H9 (cell line): Measurements from ENCODE around the gene LRRC45. TPM values are rescaled to one million over a fixed set of nuclear protein-coding genes. Genes with fewer than 3 reads are reported as not detected.

Experiments
- DNase-seq: peaks from one replicate; pipeline ENCODE4 v3.0.0-alpha.2; 2017
- H2AFZ ChIP-seq: one replicate; pipeline ENCODE4 v1.6.1; 2013; ENCODE audit warnings: mild to moderate bottlenecking, low read length, control low read depth, moderate library complexity
- H2AK5ac ChIP-seq: 2 replicates; pipeline ENCODE4 v1.6.1; 2013; ENCODE audit warnings: low read length, control low read depth, mixed read lengths; ENCODE audit not compliant: insufficient read length
- H2BK120ac ChIP-seq: one replicate; pipeline ENCODE4 v1.6.1; 2013; ENCODE audit warnings: low read depth, mild to moderate bottlenecking, low read length, control low read depth, inconsistent platforms; ENCODE audit not compliant: poor library complexity, severe bottlenecking
- H2BK12ac ChIP-seq: 2 replicates; pipeline ENCODE4 v1.6.1; 2013; ENCODE audit warnings: low read length, control low read depth, mixed read lengths, low read depth; ENCODE audit not compliant: insufficient read length
- H2BK15ac ChIP-seq: 2 replicates; pipeline ENCODE4 v1.6.1; 2013; ENCODE audit warnings: low read depth, low read length, control low read depth
- H2BK20ac ChIP-seq: one replicate; pipeline ENCODE4 v1.6.1; 2013; ENCODE audit warnings: low read depth, mild to moderate bottlenecking, low read length, control low read depth, inconsistent platforms; ENCODE audit not compliant: poor library complexity, severe bottlenecking
- H2BK5ac ChIP-seq: 2 replicates; pipeline ENCODE4 v1.6.1; 2013; ENCODE audit warnings: low read length, control low read depth, mixed read lengths; ENCODE audit not compliant: insufficient read length
- H3K14ac ChIP-seq: 2 replicates; pipeline ENCODE4 v1.6.1; 2013; ENCODE audit warnings: low read length, control low read depth; ENCODE audit not compliant: insufficient read depth
- H3K18ac ChIP-seq: 2 replicates; pipeline ENCODE4 v1.6.1; 2013; ENCODE audit warnings: low read depth, mild to moderate bottlenecking, mixed read lengths, low read length, control low read depth; ENCODE audit not compliant: insufficient read length
- H3K23ac ChIP-seq: 2 replicates; pipeline ENCODE4 v1.6.1; 2013; ENCODE audit warnings: low read length, control low read depth, mixed read lengths, low read depth; ENCODE audit not compliant: insufficient read length
- H3K23me2 ChIP-seq: 2 replicates; pipeline ENCODE4 v1.6.1; 2013; ENCODE audit warnings: low read depth, mild to moderate bottlenecking, mixed read lengths, low read length, control low read depth; ENCODE audit not compliant: insufficient read length, poor library complexity, severe bottlenecking
- H3K27ac ChIP-seq: 2 replicates; pipeline ENCODE4 v1.5.1; 2013; ENCODE audit warnings: low read length, control low read depth, mixed read lengths, low read depth; ENCODE audit not compliant: insufficient read length
- H3K27me3 ChIP-seq: 2 replicates; pipeline ENCODE4 v1.6.1; 2013; ENCODE audit warnings: low read length, control low read depth, inconsistent platforms; ENCODE audit not compliant: insufficient read depth
- H3K4ac ChIP-seq: 2 replicates; pipeline ENCODE4 v1.6.1; 2013; ENCODE audit warnings: low read depth, mild to moderate bottlenecking, control low read depth, inconsistent platforms, low read length, moderate library complexity
- H3K4me1 ChIP-seq: 2 replicates; pipeline ENCODE4 v1.6.1; 2013; ENCODE audit warnings: low read length, control low read depth, inconsistent platforms; ENCODE audit not compliant: insufficient read depth
- H3K4me2 ChIP-seq: 2 replicates; pipeline ENCODE4 v1.6.1; 2013; ENCODE audit warnings: low read length, control low read depth, mixed read lengths; ENCODE audit not compliant: insufficient read length, insufficient read depth
- H3K56ac ChIP-seq: 2 replicates; pipeline ENCODE4 v1.6.1; 2013; ENCODE audit warnings: low read depth, mild to moderate bottlenecking, mixed read lengths, low read length, control low read depth; ENCODE audit not compliant: insufficient read length
- H3K79me1 ChIP-seq: 2 replicates; pipeline ENCODE4 v1.6.1; 2013; ENCODE audit warnings: low read depth, mild to moderate bottlenecking, moderate library complexity, low read length, control low read depth, inconsistent platforms; ENCODE audit not compliant: insufficient read depth, poor library complexity, severe bottlenecking
- H3K79me2 ChIP-seq: 2 replicates; pipeline ENCODE4 v1.6.1; 2013; ENCODE audit warnings: low read length, control low read depth, inconsistent platforms; ENCODE audit not compliant: insufficient read depth
- H3K9ac ChIP-seq: 2 replicates; pipeline ENCODE4 v1.6.1; 2013; ENCODE audit warnings: low read length, control low read depth, mixed read lengths; ENCODE audit not compliant: insufficient read length; ENCODE audit errors: extremely low read depth
- H3K9me3 ChIP-seq: one replicate; pipeline ENCODE4 v1.6.1; 2013; ENCODE audit warnings: low read depth, low read length, inconsistent platforms; ENCODE audit not compliant: control insufficient read depth
- H3T11ph ChIP-seq: one replicate; pipeline ENCODE4 v1.6.1; 2013; ENCODE audit warnings: mild to moderate bottlenecking, low read length, control low read depth, inconsistent platforms
- H4K20me1 ChIP-seq: one replicate; pipeline ENCODE4 v1.6.1; 2013; ENCODE audit not compliant: control insufficient read depth, insufficient read length, insufficient read depth
- H4K5ac ChIP-seq: 2 replicates; pipeline ENCODE4 v1.6.1; 2013; ENCODE audit warnings: low read depth, mild to moderate bottlenecking, mixed read lengths, low read length, control low read depth; ENCODE audit not compliant: insufficient read length
- H4K8ac ChIP-seq: replicated peaks from 2 replicates; pipeline ENCODE4 v1.6.1; 2013; ENCODE audit warnings: low read length, control low read depth, mixed read lengths, low read depth; ENCODE audit not compliant: insufficient read length
- H4K91ac ChIP-seq: 2 replicates; pipeline ENCODE4 v1.6.1; 2013; ENCODE audit warnings: low read depth, mild to moderate bottlenecking, moderate library complexity, mixed read lengths, low read length, control low read depth; ENCODE audit not compliant: insufficient read length
- H3K27ac Mint-ChIP-seq, 3 experiments: 2 replicates in 2 of 3; 3 replicates in 1 of 3; pipeline ENCODE4 v1.8.0; 2020 to 2021; ENCODE audit warnings: mixed read lengths in 3 of 3, mild to moderate bottlenecking in 1 of 3, moderate library complexity in 1 of 3
- H3K27me3 Mint-ChIP-seq: 2 replicates; pipeline ENCODE4 v1.8.0; 2021; ENCODE audit warnings: low read depth, mild to moderate bottlenecking, moderate library complexity, mixed read lengths
- H3K36me3 Mint-ChIP-seq, 3 experiments: 2 replicates in 2 of 3; 3 replicates in 1 of 3; pipeline ENCODE4 v1.8.0; 2020 to 2021; ENCODE audit warnings: low read depth in 3 of 3, mixed read lengths in 3 of 3; ENCODE audit not compliant: insufficient read depth in 1 of 3
- H3K4me1 Mint-ChIP-seq, 2 experiments: 2 replicates each; pipeline ENCODE4 v1.8.0; 2020; ENCODE audit warnings: mixed read lengths in 2 of 2
- H3K4me3 Mint-ChIP-seq, 2 experiments: 2 replicates in 1 of 2; 3 replicates in 1 of 2; pipeline ENCODE4 v1.8.0; 2020 to 2021; ENCODE audit warnings: mild to moderate bottlenecking in 2 of 2, mixed read lengths in 2 of 2, moderate library complexity in 1 of 2
- H3K9me3 Mint-ChIP-seq, 2 experiments: 2 replicates in 1 of 2; 3 replicates in 1 of 2; pipeline ENCODE4 v1.8.0; 2020; ENCODE audit warnings: mild to moderate bottlenecking in 2 of 2, mixed read lengths in 2 of 2, moderate library complexity in 1 of 2
- CTCF ChIP-seq: fragments of 200-600 bp; sonication (generic); conservative IDR thresholded peaks from 3 replicates; pipeline ENCODE4 v1.8.0; 2021; ENCODE audit warnings: antibody characterized with exemption, mild to moderate bottlenecking
- WGBS: extraction: QIAGEN DNeasy Blood & Tissue Kit; methylation state at CpG from one replicate; pipeline ENCODE4 v1.1.7; 2013; ENCODE audit warnings: missing lambda C conversion rate, low lambda C conversion rate, mixed read lengths; ENCODE audit not compliant: insufficient read length; ENCODE audit errors: extremely low coverage; 5-methylcytosine and 5-hydroxymethylcytosine counted together
- total RNA-seq: library from RNA; stranded (reverse); gene quantifications from 2 replicates; pipeline ENCODE4 v1.2.1, GENCODE V29; 2021

LRRC45 gene
- total RNA-seq, 1 experiment from 2014 or later: 28.7 TPM

- Histone ChIP-seq H4K8ac (no peak overlapping the region), H2BK120ac (no peak overlapping the region), H3K79me2 (no peaks in the 10 kb centered on the region), H3K9me3 (no peaks in the 10 kb centered on the region), H3T11ph (no peak overlapping the region), H2BK20ac (no peak overlapping the region), H3K4ac (no peak overlapping the region), H2BK15ac (no peak overlapping the region), H2BK12ac (no peak overlapping the region), H3K14ac (no peak overlapping the region), H3K79me1 (no peaks in the 10 kb centered on the region), H3K27ac (no peak overlapping the region), H3K23me2 (no peaks in the 10 kb centered on the region), H2BK5ac (no peak overlapping the region), H3K56ac (no peak overlapping the region), H4K20me1 (no peaks in the 10 kb centered on the region), H3K27me3 (no peaks in the 10 kb centered on the region), H2AFZ (no peak overlapping the region), H3K4me1 (no peaks in the 10 kb centered on the region), H3K9ac (no peak overlapping the region), H3K18ac (no peak overlapping the region), H4K5ac (no peak overlapping the region), H3K23ac (no peak overlapping the region), H2AK5ac (no peak overlapping the region), H3K4me2 (no peak overlapping the region), H4K91ac (no peak overlapping the region)
- Mint-ChIP-seq H3K4me1 (0 out of 4 replicates have a peak, but pooled peaks cover 0 to 2% of the 10 kb centered on the region in 2 experiments), H3K27me3 (no peaks in the 10 kb centered on the region; the same call in 1 of the 2 replicates), H3K36me3 (peaks cover 2 to 8% (median 3%) of the 10 kb centered on the region in 3 experiments; a peak in 4 of 7 replicates), H3K4me3 (no peak overlapping the region), H3K9me3 (no peaks in the 10 kb centered on the region), H3K27ac (no peak overlapping the region)
- DNase-seq: no peak
- no peak for TF ChIP-seq CTCF
- no CpG with 5 or more reads among the region's 23 CpGs for WGBS
These were observed 8.7 kb upstream of the LRRC45 start for GRCh38 chr17:82014432-82014831.
